MM.1S (cell line): ENCODE results near the gene VPS13A.

Experiments
- EZH2 ChIP-seq: fragments of 300-600 bp; sonication (generic); optimal IDR thresholded peaks from 2 replicates; pipeline ENCODE3; 2017; ENCODE audit warnings: low read depth, mild to moderate bottlenecking, antibody characterized with exemption, low read length, mixed read lengths
- TF ChIP-seq, protein P1 (sequence below): fragments of 300-600 bp; sonication (generic); IDR thresholded peaks from 2 replicates; pipeline ENCODE4 v1.5.1; 2016; ENCODE audit warnings: antibody characterized with exemption, low read length, mixed read lengths

DNA sequence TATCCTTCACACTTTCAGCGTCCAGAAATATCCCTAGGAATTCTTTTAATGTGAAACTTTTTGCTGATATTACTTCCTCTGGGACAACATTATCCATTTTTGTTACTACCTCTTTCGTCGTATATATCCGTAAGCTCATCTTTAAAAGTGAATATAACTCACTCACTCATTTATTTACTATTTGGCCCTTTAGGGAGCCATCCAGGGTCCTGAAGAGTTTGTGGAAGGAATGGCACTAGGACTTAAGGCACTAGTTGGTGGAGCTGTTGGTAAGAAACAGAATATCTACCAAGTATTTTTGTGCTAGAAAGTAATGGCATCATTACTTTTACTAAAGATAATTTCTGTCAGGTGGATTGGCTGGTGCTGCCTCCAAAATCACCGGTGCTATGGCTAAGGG is 192.7 kb downstream of the VPS13A start:
- TF ChIP-seq, protein P1, sequence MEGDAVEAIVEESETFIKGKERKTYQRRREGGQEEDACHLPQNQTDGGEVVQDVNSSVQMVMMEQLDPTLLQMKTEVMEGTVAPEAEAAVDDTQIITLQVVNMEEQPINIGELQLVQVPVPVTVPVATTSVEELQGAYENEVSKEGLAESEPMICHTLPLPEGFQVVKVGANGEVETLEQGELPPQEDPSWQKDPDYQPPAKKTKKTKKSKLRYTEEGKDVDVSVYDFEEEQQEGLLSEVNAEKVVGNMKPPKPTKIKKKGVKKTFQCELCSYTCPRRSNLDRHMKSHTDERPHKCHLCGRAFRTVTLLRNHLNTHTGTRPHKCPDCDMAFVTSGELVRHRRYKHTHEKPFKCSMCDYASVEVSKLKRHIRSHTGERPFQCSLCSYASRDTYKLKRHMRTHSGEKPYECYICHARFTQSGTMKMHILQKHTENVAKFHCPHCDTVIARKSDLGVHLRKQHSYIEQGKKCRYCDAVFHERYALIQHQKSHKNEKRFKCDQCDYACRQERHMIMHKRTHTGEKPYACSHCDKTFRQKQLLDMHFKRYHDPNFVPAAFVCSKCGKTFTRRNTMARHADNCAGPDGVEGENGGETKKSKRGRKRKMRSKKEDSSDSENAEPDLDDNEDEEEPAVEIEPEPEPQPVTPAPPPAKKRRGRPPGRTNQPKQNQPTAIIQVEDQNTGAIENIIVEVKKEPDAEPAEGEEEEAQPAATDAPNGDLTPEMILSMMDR = no peak
- TF ChIP-seq EZH2 = no peak
